Pulmonary artery endothelial cell (primary cell): ENCODE measurements around the gene CD302. TPM values are rescaled to one million over a fixed set of nuclear protein-coding genes. Genes with fewer than 3 reads are reported as not detected.
"Not testable (repeated sequence)": the region's sequence is repeated elsewhere in the genome, so short reads cannot be mapped to it uniquely, and the experiment has no call there.

ENCODE experiments used
- DNase-seq: peaks from one replicate; pipeline ENCODE4 v3.0.0-alpha.2; 2011; ENCODE audit warnings: low read depth, low spot score
- total RNA-seq: library from RNA; depleted of rRNA; stranded (reverse); fragments of >200 nt; gene quantifications from 2 replicates; pipeline ENCODE4 v1.2.3, GENCODE V29; 2014

CD302 gene, protein sequence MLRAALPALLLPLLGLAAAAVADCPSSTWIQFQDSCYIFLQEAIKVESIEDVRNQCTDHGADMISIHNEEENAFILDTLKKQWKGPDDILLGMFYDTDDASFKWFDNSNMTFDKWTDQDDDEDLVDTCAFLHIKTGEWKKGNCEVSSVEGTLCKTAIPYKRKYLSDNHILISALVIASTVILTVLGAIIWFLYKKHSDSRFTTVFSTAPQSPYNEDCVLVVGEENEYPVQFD
- total RNA-seq: 7.5 and 11.6 TPM in 2 replicates

DNA sequence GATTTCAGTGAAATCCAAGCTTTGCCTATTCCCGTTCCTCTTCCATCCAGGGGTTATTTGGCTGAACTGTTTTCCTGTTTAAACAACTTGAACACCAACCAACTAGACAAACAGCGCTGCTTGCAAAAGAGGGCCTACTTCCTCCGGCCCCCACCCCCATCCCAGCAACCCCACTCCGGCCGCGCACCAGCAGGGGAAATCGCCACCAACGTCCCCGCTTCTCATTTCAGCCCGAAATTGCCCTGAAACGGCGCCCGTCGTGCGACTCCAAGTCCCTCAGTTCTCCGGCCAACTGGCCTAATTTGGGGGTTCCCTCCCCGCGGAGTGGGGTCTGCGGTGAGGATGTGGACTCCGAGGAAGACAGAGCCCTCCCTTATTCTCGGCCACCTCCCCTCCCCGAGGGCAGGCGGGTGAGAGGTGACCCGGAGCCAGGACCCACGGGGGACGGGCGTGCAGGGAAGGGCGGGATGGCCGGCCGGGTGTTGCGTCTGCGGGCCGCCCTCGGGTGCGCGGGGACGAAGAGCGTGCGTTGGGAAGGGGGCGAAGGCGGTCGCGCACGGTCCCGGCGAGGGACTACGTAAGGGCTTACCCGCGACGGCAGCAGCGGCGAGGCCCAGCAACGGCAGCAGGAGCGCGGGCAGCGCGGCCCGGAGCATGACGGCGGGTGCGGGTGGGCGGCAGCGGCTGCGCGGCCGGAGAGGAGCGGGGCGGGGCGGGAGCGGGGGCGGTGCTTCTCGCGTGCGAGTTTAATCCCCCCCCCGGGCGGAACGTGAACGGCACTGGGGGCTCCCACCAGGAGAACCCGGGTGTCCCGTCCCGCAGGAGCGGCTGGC, at the start of gene CD302:
TSS of gene CD302 (minus strand) at position 666 of the 833 bp plus-strand sequence. CDS start at position 656, 10 bp downstream.
- no peak for DNase-seq

DNA sequence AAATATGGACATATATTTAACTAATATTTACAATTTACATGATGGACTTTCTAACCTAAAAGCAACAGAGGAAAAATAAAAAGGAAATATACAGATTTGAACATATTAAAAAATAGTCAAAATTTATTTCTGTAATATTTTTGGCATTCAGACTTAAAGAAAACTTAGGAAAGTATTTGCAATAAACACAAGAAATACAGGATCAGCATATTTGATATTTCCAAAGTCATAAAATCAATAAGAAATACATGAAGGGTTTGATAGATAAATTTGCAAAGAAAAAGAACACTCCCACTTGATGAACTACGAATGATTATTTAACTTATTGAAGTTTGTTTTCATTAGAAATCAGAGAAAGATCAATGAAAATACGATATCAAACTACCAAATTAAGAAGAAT, 48.6 kb upstream of the CD302 start:
- no peak for DNase-seq

DNA sequence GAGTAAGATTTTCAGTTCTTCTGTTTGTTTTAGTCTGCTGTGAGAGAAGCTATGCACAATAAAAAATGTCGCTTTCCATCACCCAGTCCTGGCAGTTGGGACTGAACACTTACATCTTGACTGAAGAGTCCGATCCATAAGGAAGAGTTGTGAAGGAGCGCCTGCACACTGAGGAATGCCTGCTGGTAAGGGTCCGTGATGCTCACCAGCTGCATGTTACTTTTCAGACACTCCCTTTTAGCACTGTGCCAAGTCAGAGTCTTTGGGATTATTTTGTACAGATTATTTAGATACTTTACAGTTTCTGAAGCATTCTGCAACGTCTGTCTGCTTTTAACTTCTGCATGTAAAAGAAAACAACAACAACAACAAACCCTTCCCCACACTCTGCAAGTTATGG, 42.6 kb upstream of the CD302 start:
- DNase-seq: no peak

DNA sequence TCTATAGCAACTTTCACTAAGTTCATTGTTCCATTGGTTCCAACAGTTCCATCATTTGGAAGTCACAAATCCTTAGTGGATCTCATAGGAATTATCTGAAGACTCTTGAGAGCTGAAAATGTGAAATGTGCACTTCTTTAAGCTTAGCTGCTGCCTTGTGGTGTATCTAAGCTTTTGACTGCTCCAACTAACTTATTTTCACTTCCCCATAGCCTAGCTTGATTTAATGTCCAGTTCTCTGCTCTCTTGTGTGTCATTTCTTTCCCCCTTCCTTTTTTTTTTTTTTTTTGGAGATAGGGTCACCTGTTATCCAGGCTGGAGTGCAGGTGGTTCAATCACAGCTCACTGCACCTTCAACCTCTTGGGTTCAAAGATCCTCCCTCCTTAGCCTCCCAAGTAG, 34.9 kb upstream of the CD302 start:
- no peak for DNase-seq

DNA sequence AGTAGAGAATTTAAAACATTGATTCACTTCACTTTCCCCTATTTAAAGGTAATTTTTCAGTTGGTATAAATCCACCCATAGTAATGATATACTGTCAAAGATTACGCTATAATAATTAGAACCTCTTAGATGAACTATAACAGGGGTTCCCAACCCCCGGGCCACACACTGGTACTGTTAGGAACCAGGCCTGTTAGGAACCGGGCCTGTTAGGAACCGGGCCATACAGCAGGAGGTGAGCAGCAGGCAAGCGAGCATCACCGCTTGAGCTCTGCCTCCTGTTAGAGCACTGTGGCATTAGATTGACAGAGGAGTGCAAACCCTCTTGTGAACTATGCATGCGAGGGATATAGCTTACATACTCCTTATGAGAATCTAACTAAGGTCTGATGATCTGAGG, 34.0 kb upstream of the CD302 start:
- DNase-seq: no peak

DNA sequence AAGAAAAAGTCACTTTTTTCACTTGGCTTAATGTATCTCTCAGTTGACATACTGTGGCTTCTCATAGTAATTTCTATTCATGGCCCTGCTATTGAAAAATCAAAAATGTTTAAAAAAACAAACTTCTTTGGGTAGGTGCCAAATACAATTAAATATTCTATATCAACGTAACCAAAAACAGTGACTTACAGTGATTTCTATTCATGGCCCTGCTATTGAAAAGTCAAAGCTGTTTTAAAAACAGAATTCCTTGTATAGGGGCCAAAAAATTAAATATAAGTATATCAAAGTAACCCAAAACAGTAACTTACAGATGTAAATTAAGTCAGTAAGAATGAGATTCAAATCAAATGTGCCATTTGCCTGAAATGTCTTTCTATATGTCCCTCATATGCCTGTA, 31.4 kb upstream of the CD302 start:
- DNase-seq: no peak

DNA sequence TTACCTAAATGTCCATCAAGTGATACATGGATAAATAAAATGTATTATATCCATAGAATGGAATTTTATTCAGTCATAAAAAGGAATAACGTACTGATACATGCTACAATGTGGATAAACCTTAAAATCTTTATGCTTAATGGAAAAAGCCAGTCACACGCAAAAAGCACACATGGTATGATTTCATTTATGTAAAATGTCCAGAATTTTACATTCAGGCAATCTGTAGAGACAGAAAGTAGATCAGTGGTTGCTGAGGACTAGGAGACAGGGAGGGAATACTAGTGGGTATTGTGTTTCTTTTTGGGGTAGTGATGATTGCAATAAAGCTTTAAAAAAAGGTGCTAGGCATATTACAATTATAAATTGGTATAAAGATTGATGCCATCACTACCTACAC, 30.7 kb upstream of the CD302 start:
- DNase-seq: no peak

DNA sequence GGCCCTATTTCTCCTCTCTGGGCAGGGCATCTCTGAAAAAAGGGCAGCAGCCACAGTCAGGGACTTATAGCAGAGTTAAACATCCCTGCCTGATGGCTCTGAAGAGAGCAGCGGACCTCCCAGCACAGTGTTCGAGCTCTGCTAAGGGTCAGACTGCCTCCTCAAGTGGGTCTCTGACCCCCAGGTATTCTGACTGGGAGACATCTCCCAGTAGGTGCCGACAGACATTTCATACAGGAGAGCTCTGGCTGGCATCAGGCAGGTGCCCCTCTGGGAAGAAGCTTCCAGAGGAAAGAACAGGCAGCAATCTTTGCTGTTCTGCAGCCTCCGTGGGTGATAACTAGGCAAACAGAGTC, 24.4 kb upstream of the CD302 start:
- not testable (repeated sequence) for DNase-seq

DNA sequence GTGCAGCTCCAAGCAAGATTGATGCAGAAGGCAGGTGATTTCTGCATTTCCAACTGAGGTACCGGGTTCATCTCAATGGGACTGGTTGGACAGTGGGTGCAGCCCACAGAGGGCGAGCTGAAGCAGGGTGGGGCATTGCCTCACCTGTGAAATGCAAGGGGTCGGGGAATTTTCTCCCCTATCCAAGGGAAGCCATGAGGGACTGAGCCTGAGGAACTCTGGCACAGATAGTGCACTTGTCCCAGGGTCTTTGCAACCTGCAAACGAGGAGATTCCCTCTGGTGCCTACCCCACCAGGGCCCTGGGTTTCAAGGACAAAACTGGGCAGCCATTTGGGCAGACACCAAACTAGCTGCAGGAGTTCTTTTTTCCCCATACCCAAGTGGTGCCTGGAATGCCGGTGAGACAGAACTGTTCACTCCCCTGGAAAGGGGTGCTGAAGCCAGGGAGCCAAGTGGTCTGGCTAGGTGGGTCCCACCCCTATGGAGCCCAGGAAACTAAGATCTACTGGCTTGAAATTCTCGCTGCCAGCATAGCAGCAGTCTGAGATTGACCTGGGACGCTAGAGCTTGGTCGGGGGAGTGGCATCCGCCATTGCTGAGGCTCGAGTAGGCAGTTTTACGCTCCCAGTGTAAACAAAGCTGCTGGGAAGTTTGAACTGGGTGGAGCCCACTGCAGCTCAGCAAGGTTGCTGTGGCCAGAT, 23.9 kb upstream of the CD302 start:
- DNase-seq: not testable (repeated sequence)

DNA sequence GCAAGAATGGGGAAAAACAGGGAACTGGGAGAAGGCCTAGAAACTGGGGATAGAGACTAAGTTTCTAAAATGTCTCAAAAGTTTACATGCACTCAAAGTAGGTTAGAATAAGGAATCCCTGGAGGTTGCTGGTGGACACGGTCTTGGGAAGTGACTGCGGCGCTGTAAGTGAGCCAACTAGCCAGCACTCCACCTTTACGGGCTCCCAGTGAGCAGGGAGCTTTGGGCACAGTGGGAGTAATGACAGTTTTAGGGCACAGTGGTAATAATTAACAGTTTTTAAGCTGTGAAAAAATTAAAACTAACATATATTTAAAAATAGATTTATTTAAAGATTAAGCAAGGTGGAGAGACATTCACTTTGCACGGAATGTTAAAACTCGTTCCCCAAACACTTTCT, 20.9 kb upstream of the CD302 start:
- no peak for DNase-seq

DNA sequence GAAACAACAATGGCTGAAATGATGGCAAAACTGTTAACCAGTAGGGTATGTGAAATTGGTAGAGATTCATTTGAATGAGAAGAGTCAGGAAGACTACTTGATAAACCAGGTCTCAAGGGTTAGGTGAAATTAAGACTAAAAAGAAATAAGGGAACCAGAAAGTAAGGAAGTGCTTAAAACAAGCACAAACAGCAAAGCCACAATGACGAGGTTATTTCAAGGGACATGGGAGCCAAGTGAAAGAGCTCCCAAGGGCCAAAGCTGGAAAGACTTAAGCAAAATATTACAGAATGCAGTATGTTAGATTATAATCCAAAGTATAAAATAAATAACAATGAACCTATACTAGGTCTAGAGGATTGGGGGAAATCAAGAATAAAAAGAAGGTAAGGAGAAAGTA, 19.3 kb upstream of the CD302 start:
- DNase-seq: no peak

DNA sequence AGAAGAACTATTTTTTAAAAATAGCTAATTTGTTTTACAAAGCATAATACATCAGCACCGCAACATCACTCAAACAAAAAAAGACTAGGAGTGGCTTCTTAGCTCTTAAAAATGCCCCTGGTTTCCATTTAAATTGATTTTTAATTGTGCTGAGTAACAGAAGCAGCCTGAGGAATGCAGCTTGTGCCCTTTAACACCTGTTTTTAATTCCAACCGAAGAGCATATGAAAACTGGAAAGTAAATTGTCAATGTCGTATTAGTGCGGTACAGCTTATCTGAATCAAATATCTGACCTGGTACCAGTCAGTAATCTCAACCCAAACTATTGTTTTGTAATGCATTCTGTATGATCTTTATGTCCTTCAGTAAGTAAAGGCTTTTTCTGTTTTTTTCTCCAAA, 13.2 kb upstream of the CD302 start:
- DNase-seq: no peak

DNA sequence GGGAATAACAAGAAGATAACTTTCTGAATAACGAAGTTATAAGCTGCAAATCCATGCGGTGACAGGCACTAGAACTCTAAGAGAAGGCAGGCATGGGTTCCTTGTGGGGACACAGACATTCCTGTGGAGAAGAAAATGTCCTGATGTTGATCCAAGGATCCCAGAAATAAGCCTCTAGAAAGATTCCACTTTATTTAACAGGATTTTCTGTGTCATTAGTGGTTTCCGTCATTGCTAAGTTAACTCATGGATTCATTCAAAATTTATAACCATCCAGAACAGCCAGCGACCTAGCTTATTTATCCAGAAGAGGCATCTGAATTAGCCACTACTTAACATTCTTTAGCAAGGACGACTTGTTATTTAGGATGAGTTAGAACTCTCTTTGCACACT, 10.0 kb upstream of the CD302 start:
- DNase-seq: no peak

DNA sequence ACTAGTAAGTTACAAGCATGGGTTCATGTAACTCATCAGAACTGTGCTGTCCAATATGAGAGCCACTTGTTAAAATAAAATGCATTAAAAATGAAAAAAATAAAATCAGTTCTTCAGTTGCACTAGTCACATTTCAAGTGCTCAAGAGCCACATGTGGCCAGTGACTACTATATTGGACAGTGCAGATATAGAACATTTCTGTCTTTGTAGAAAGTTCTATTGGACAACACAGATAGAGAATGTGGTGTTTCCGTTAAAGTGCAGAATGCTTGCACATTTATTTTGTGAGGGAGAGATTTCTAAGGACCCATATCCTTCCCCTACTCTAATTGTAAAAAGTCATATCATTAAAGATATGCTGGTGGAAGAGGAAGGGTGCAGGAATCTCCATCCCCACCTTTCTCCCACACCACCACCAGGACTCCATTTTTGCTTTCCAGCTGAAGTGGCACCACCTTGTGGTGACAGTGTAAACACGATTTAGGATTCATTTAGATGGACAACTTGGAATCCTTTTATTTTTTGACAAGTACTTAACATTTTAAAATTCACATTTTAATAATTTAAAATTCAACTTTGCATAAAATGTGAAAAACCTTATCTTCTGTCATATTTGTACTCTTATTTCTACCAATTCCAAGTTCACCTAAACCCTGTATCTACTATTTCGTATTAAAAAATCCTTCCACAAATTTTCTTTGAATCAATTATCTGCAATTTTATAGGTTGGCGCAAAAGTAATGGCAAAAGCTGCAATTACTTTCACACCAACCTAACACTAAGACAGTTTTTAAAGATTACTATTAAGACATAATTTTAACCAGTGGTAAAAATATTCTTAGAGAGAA, 9.4 kb upstream of the CD302 start:
- DNase-seq: no peak

DNA sequence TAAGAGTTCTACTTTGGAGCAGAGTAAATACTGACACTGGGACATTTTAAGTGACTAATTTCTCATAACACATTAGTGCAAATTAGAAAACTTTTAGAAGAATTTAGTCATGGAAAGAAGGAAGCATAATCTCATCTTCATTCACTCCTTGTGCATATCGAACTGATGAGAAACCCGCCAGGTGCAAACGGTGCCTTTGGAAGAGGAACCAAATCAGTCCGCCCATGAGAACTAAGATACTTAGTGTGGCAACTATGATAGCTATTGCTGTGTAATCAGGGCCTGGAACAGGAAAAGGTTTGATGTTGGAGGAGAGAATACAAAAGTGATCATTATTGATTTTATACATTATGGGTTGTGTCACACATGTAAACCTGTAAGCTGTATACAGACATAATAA, 6.9 kb upstream of the CD302 start:
- DNase-seq: no peak

DNA sequence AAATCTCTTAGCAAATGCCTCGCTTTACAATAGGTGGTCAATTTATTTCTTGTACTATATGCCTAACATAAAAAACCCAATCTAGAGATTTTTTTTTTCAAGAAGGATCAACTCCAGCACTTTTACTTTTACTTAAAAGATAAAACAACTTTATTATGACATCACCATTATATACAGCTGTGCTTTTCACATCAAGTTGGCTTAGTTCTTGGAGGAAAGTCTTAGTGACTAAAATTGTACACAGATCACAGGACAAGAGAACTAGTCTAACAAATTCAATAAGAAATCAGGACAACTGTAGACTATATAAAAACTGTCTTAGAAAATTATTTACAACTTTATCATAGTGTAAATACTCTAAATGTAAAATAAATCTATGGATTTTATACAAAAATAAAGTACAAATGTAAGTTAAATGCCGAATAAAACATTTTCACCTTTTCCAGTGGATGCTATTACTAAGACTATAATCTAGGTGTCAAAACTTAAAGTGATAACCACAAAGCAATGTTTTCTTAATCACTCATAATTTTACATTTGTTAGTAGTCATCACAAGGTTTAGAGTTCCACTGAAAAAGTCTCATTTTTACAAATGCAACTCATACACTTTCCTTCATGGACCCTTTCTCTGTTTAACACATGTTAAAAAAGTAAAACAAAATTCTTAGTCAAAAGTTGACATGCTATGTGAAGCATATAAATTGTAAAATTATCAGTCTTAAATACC, 5.4 kb upstream of the CD302 start:
- no peak for DNase-seq

DNA sequence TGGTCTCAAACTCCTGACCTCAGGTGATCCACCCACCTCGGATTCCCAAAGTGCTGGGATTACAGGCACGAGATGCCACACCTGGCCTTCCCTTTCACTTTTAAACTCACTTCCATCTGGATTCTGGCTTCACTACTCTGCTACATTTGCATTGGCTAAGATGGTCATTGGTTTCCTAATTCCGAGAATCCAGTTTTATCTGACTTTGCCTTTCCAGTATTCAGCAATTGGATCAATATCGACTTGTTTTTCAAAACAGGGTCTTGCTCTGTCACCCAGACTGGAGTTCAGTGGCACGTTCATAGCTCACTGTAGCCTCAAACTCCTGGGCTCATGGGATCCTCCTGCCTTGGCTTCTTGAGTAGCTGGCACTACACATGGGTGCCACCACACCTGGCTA, 4.7 kb upstream of the CD302 start:
- DNase-seq: no peak

DNA sequence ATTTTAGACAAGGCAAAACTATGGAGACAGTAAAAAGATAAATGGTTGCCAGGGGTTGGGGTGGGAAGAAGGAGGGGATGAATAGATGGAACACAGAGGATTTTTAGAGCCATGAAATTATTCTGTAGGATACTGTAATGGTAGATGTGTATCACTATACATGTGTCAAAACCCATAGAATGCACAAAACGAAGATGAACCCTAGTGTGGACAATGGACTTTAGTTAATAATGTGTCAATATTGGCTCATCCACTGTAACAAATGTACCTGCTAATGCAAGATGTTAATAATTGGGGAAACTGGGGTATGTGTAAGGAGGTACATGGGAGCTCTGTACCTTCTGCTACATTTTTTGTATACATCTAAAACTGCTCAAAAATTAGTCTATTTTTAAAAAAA, 1.8 kb upstream of the CD302 start:
- DNase-seq: no peak

DNA sequence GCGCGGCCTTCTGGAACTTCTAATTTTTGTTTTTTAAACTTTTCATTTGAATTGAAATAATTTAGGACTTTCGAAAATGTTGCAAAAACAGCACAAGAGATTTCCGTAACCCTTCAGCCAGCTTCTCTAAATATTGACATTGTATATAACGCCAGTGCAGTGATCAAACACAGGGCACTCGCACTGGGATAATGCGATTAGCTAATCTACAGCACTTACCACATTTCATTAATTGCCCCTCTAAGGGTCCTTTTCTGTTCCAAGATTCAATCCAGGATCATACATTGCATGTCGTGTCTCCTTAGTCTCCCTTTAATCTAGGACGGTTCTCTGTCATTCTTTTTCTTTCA, 343 bp upstream of the CD302 start:
- DNase-seq: no peak

DNA sequence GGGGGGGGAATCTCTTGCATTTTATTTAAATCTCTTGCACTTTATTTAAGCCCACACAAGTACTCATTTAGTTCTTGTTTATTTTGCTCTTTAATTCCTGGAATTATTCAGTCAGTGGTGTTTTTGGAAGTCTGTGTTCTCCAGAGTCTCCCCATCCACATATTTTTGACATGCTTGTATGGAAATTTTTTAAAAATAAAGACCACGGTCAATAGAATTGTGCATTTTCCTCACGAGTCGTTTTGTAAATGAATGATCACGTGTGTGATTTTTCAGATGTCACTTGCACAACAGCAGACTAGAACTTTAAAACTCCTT, 824 bp downstream of the CD302 start:
- DNase-seq: no peak
